NCI-H345 treated with DMSO at 0.1 percent for 48 hours (cell line): ENCODE results near the gene TDRD9.
"Not testable (repeated sequence)": the region's sequence is repeated elsewhere in the genome, so short reads cannot be mapped to it uniquely, and the experiment has no call there.

Source experiments
- DNase-seq: peaks from one replicate; lab custom pipeline; 2025; ENCODE audit not compliant: unreplicated experiment; lab: John Stamatoyannopoulos, UW

Gene TDRD9

GRCh38 chr14:103974575-103974974 lies 46.3 kb downstream of the TDRD9 start:
- no peak for DNase-seq

GRCh38 chr14:103980623-103981238 lies 52.5 kb downstream of the TDRD9 start:
- not testable (repeated sequence) for DNase-seq

- no peak for DNase-seq
Measured at GRCh38 chr14:103984196-103984595, 55.9 kb downstream of the TDRD9 start.

GRCh38 chr14:103989034-103989433 lies 60.8 kb downstream of the TDRD9 start:
- no peak for DNase-seq

GRCh38 chr14:103989964-103990363 lies 61.7 kb downstream of the TDRD9 start:
- no peak for DNase-seq

- no peak for DNase-seq
Measured at GRCh38 chr14:103994535-103995184, 66.4 kb downstream of the TDRD9 start.

GRCh38 chr14:103995876-103996275 lies 67.6 kb downstream of the TDRD9 start:
- no peak for DNase-seq

GRCh38 chr14:103997391-103997790 lies 69.1 kb downstream of the TDRD9 start:
- no peak for DNase-seq

- DNase-seq: no peak
Measured at GRCh38 chr14:103998027-103998426, 69.8 kb downstream of the TDRD9 start.

- no peak for DNase-seq
Measured at GRCh38 chr14:103999795-104000440, 71.7 kb downstream of the TDRD9 start.

GRCh38 chr14:104001003-104001402 lies 72.7 kb downstream of the TDRD9 start:
- DNase-seq: no peak

- no peak for DNase-seq
Measured at GRCh38 chr14:104003616-104004015, 75.4 kb downstream of the TDRD9 start.

- no peak for DNase-seq
Measured at GRCh38 chr14:104004849-104005248, 76.6 kb downstream of the TDRD9 start.

- no peak for DNase-seq
Measured at GRCh38 chr14:104005489-104005888, 77.2 kb downstream of the TDRD9 start.

GRCh38 chr14:104007121-104007520 lies 78.9 kb downstream of the TDRD9 start:
- no peak for DNase-seq

GRCh38 chr14:104009297-104009696 lies 81.0 kb downstream of the TDRD9 start:
- DNase-seq: no peak

GRCh38 chr14:104011824-104012517 lies 83.7 kb downstream of the TDRD9 start:
- no peak for DNase-seq

GRCh38 chr14:104014764-104015163 lies 86.5 kb downstream of the TDRD9 start:
- DNase-seq: no peak

GRCh38 chr14:104016873-104017650 lies 88.8 kb downstream of the TDRD9 start:
- DNase-seq: no peak

GRCh38 chr14:104019029-104019428 lies 90.8 kb downstream of the TDRD9 start:
- no peak for DNase-seq

- DNase-seq: no peak
Measured at GRCh38 chr14:104019806-104020205, 91.5 kb downstream of the TDRD9 start.
